ENCODE measurements around the gene AJAP1. TPM values are rescaled to one million over a fixed set of nuclear protein-coding genes. Genes with fewer than 3 reads are reported as not detected.

AJAP1 gene
- total and polyA plus RNA-seq, 2 experiments from 2014 or later = not detected

GRCh38 chr1:4836574-4836973 is 182.2 kb downstream of the AJAP1 start (continued):
- TF ChIP-seq EZH2 (IDR thresholded peaks at IDR 0.05; ENCODE audit: low read depth, unreplicated experiment) (no peak), REST (IDR thresholded peaks at IDR 0.05; ENCODE audit: unreplicated experiment) (no peak), EZH2phosphoT487 (IDR thresholded peaks at IDR 0.05; ENCODE audit: unreplicated experiment) (no peak), ZNF331 (CRISPR knock-in tag; IDR thresholded peaks at IDR 0.05; ENCODE audit: low read depth) (no peak), POLR2AphosphoS5 (IDR thresholded peaks at IDR 0.05; ENCODE audit: low read depth) (no peak), JUNB (IDR thresholded peaks at IDR 0.05; ENCODE audit: unreplicated experiment) (no peak), ZNF114 (CRISPR knock-in tag; IDR thresholded peaks at IDR 0.05) (no peak)

- no peak for ATAC-seq
- H3K27me3 Mint-ChIP-seq (ENCODE audit: insufficient read depth, low read depth, poor library complexity) = no peaks in the 10 kb centered on the region
- no peak for DNase-seq (ENCODE audit: low spot score)
- Histone ChIP-seq H3K9me2 (ENCODE audit: insufficient read depth) (no peaks in the 10 kb centered on the region), H3F3A (replicated peaks; ENCODE audit: low read depth) (no peaks in the 10 kb centered on the region), H3K4me3 (no peak overlapping the region), H3K36me3 (ENCODE audit: insufficient read depth) (no peaks in the 10 kb centered on the region), H3K27ac (ENCODE audit: low read depth) (no peak overlapping the region), H3K27me3 (ENCODE audit: insufficient read depth) (no peaks in the 10 kb centered on the region), H3K79me2 (replicated peaks; ENCODE audit: insufficient read depth) (no peaks in the 10 kb centered on the region), H3K4me2 (no peak overlapping the region), H4K20me1 (replicated peaks; ENCODE audit: insufficient read depth) (no peaks in the 10 kb centered on the region), H2AFZ (no peak overlapping the region), H3K4me1 (ENCODE audit: insufficient read depth) (no peaks in the 10 kb centered on the region)
- peaks cover 32% of the 10 kb centered on the region for H3K9me3 Mint-ChIP-seq
- no peak overlapping the region for H3K27ac Mint-ChIP-seq
- no peaks in the 10 kb centered on the region for H3K4me1 Mint-ChIP-seq
- peaks cover 19% of the 10 kb centered on the region; the same call in 2 of the 3 replicates for H3K36me3 Mint-ChIP-seq (ENCODE audit: low read depth)
- no peak overlapping the region for H3K4me3 Mint-ChIP-seq
- no peak for TF ChIP-seq CREB1 (CRISPR knock-in tag; IDR thresholded peaks at IDR 0.05; ENCODE audit: low read depth)
- no peak for TF ChIP-seq EZH2phosphoT487 (IDR thresholded peaks at IDR 0.05; ENCODE audit: unreplicated experiment)
- TF ChIP-seq ETS1 (IDR thresholded peaks at IDR 0.05) = no peak
- TF ChIP-seq REST (IDR thresholded peaks at IDR 0.05; ENCODE audit: unreplicated experiment) = no peak
- no peak for TF ChIP-seq EZH2 (IDR thresholded peaks at IDR 0.05; ENCODE audit: low read depth, unreplicated experiment)
- no peak for TF ChIP-seq JUNB (IDR thresholded peaks at IDR 0.05; ENCODE audit: unreplicated experiment)
- TF ChIP-seq ZNF462 (CRISPR knock-in tag; IDR thresholded peaks at IDR 0.05) = no peak
Measured at GRCh38 chr1:4837031-4837600, 182.7 kb downstream of the AJAP1 start.

Measured in GM23338 (cell line).